GM12872 (cell line): Measurements from ENCODE around the gene PLEKHO2.

Source experiments
- CTCF ChIP-seq: IDR thresholded peaks from 3 replicates; pipeline ENCODE4 v1.5.1; 2011; ENCODE audit warnings: low read depth, mild to moderate bottlenecking, low read length, moderate library complexity; ENCODE audit not compliant: insufficient read depth

PLEKHO2 gene

DNA sequence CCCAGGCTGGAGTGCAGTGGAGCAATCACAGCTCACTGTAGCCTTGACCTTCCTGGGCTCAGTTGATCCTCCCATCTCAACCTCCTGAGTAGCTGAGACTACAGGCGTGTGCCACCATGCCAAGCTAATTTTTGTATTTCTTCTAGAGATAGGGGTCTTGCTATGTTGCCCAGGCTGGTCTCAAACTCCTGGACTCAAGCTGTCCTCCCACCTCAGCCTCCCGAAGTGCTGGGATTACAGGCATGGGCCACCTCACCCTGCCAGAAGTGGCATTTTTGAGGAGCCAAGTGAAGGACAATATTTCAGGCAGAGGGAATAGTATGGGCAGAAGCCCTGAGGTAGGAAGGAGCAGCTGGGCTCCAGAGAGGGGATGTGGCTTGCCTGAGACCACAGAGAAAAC, 74.7 kb downstream of the PLEKHO2 start:
- no peak for TF ChIP-seq CTCF

DNA sequence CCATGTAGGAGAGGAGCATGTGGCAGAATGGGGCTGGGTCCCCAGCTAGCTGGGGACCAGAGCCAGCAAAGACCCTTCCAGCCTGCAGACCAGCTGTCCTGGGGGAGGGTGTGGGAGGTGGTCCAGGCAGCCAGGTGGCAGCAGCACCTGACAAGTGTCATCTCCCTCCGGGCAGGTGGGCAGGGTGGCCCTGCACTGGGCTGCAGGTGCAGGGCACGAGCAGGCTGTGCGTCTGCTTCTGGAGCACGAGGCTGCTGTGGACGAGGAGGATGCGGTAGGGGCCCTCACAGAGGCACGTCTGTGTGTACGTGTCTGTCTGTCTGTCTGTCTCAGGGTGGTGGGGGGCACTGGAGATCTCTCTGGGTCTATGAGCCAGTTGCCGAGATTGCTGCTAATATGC, 75.5 kb downstream of the PLEKHO2 start:
- TF ChIP-seq CTCF = no peak
